Kidney (tissue), 14 donors: ENCODE measurements around the gene MROH9. TPM values are rescaled to one million over a fixed set of nuclear protein-coding genes. Genes with fewer than 3 reads are reported as not detected.

ENCODE experiments used
- DNase-seq, 5 donors: peaks; one replicate each; pipeline ENCODE4 v3.0.0-alpha.2; 2013 to 2020
- FAIRE-seq: peaks from 2 replicates; lab custom pipeline; 2012; peaks lifted over from hg19 to GRCh38; lab: Jason Lieb, UNC
- H3K27ac ChIP-seq, 2 donors: one replicate each; pipeline ENCODE4 v1.7.0; 2013; ENCODE audit warnings: low read depth in 2 of 2, low read length in 2 of 2, inconsistent platforms in 1 of 2
- H3K27me3 ChIP-seq: one replicate; pipeline ENCODE4 v1.7.1; 2013; ENCODE audit warnings: low read length, inconsistent platforms; ENCODE audit not compliant: control insufficient read depth, insufficient read depth
- H3K36me3 ChIP-seq, 3 donors: one replicate each; pipeline versions ENCODE4 v1.7.0 to v1.7.1; 2013; ENCODE audit warnings: low read length in 3 of 3, control low read depth in 1 of 3, inconsistent platforms in 1 of 3; ENCODE audit not compliant: insufficient read depth in 3 of 3, control insufficient read depth in 2 of 3
- H3K4me1 ChIP-seq, 3 donors: one replicate each; pipeline versions ENCODE4 v1.7.0 to v1.7.1; 2013; ENCODE audit warnings: low read length in 3 of 3, inconsistent platforms in 1 of 3, low read depth in 1 of 3; ENCODE audit not compliant: control insufficient read depth in 2 of 3, insufficient read depth in 2 of 3
- H3K4me3 ChIP-seq, 3 donors: one replicate each; pipeline versions ENCODE4 v1.7.0 to v1.8.1; 2013; ENCODE audit warnings: low read length in 3 of 3, control low read depth in 1 of 3, inconsistent platforms in 1 of 3
- H3K9ac ChIP-seq, 3 donors: one replicate each; pipeline versions ENCODE4 v1.7.0 to v1.7.1; 2013; ENCODE audit warnings: low read length in 3 of 3, control low read depth in 1 of 3, inconsistent platforms in 1 of 3
- H3K9me3 ChIP-seq, 3 donors: one replicate each; pipeline versions ENCODE4 v1.7.0 to v1.7.1; 2013; ENCODE audit warnings: low read length in 3 of 3, control low read depth in 1 of 3, inconsistent platforms in 1 of 3; ENCODE audit not compliant: control insufficient read depth in 2 of 3, insufficient read depth in 1 of 3
- CTCF ChIP-seq: IDR thresholded peaks from 3 replicates; pipeline ENCODE4 v1.5.1; 2012; ENCODE audit warnings: mild to moderate bottlenecking, moderate library complexity, borderline replicate concordance; ENCODE audit not compliant: insufficient read depth; ENCODE audit errors: extremely low read depth
- intact Hi-C: fragments of 100-400 bp; cut with DNase I; formaldehyde crosslinking; loops from one replicate; pipeline ENCODE4 v1.11.1; 2022
- polyA plus RNA-seq: library from polyadenylated mRNA; stranded (reverse); fragments of 350-450 nt; fragmentation: Illumina TruSeq; extraction: RNeasy Lipid Tissue Mini Kit (QIAGEN cat#74804); gene quantifications from one replicate; pipeline ENCODE4 v1.2.3, GENCODE V29; 2014; ENCODE audit warnings: low read depth, low replicate concordance; ENCODE audit not compliant: insufficient read depth
- total RNA-seq: library from RNA; stranded (reverse); fragmentation: NEBNext Ultra II Directional; extraction: Animal tissue kit (Norgen Biotek cat#: 25700); gene quantifications from one replicate; pipeline ENCODE4 v1.2.1, GENCODE V29; 2021
- donor health status: control.
- donor health status: control.
- donor health status: control.
- donor health status: control.
- donor health status: control.
- donor health status: DM: yes; HTN: yes; CAD: no.
- donor health status: Normal renal cell carcinoma (clear cell type).

MROH9 gene
- total and polyA plus RNA-seq, 2 donors from 2014 or later = not detected

- Histone ChIP-seq H3K4me1 (peaks cover 0 to 11% (median 2%) of the 10 kb centered on the region in 3 donors), H3K36me3 (no peaks in the 10 kb centered on the region), H3K9me3 (no peaks in the 10 kb centered on the region), H3K27ac (no peak overlapping the region), H3K9ac (no peak overlapping the region), H3K4me3 (no peak overlapping the region), H3K27me3 (no peaks in the 10 kb centered on the region)
- no peak for DNase-seq
- intact Hi-C loops = no loop called here
- TF ChIP-seq CTCF = no peak
- FAIRE-seq = no peak
Observed at GRCh38 chr1:171087896-171088295, 152.6 kb downstream of the MROH9 start.

- Histone ChIP-seq H3K27me3 (no peaks in the 10 kb centered on the region), H3K9me3 (no peaks in the 10 kb centered on the region), H3K4me3 (peak within 1 kb of the TSS in 2 of 3 donors; percentile 18 to 39), H3K4me1 (no peaks in the 10 kb centered on the region), H3K36me3 (no peaks in the 10 kb centered on the region), H3K9ac (no peak within 1 kb of the TSS), H3K27ac (peak within 1 kb of the TSS in 1 of 2 donors; percentile 28)
- intact Hi-C loops = loop anchor here (10.0 kb wide), 1 partner anchor 104 kb away; no protein-coding TSS in a partner anchor
- no peak for TF ChIP-seq CTCF
- DNase-seq (no peak), FAIRE-seq (no peak)
Observed at GRCh38 chr1:171090604-171091003, 155.3 kb downstream of the MROH9 start, which contains the start of gene FMO3. Gene FMO3 (plus strand): TSS chr1:171090905. CDS start chr1:171092659, 1,754 bp downstream.

- Histone ChIP-seq H3K9ac (no peak overlapping the region), H3K27ac (no peak overlapping the region), H3K36me3 (no peaks in the 10 kb centered on the region), H3K4me3 (no peak overlapping the region), H3K27me3 (no peaks in the 10 kb centered on the region), H3K4me1 (no peaks in the 10 kb centered on the region), H3K9me3 (no peaks in the 10 kb centered on the region)
- DNase-seq (no peak), FAIRE-seq (no peak)
- intact Hi-C loops = no loop called here
- no peak for TF ChIP-seq CTCF
Observed at GRCh38 chr1:171103862-171104261, 168.5 kb downstream of the MROH9 start.
